Left ventricle myocardium inferior (tissue), 1 donor: Measurements from ENCODE around the gene TOP2A. TPM values are rescaled to one million over a fixed set of nuclear protein-coding genes. Genes with fewer than 3 reads are reported as not detected.

Experiments
- DNase-seq: peaks from one replicate; pipeline ENCODE4 v3.0.0-alpha.2; 2020
- H3K27ac ChIP-seq: fragments of 200-600 bp; replicated peaks from 2 replicates; pipeline ENCODE4 v1.8.0; 2021
- H3K27me3 ChIP-seq: fragments of 200-600 bp; 2 replicates; pipeline ENCODE4 v1.8.0; 2021; ENCODE audit warnings: low read depth
- H3K36me3 ChIP-seq: fragments of 200-600 bp; 2 replicates; pipeline ENCODE4 v1.8.0; 2021
- H3K4me1 ChIP-seq: fragments of 200-600 bp; 2 replicates; pipeline ENCODE4 v1.8.0; 2021
- H3K4me3 ChIP-seq: fragments of 200-600 bp; 2 replicates; pipeline ENCODE4 v1.8.0; 2021; ENCODE audit warnings: mild to moderate bottlenecking, moderate library complexity
- H3K9me3 ChIP-seq: fragments of 200-600 bp; replicated peaks from 2 replicates; pipeline ENCODE4 v1.8.0; 2021
- intact Hi-C: fragments of 100-400 bp; cut with micrococcal nuclease; formaldehyde crosslinking; loops from one replicate; pipeline ENCODE4 v1.11.0; 2022
- total RNA-seq: library from RNA; stranded (reverse); fragmentation: NEBNext Ultra II Directional; extraction: Animal tissue kit (Norgen Biotek cat#: 25700); gene quantifications from one replicate; pipeline ENCODE4 v1.2.1, GENCODE V29; 2021
- TF ChIP-seq, protein P1 (sequence below): fragments of 200-600 bp; IDR thresholded peaks from 2 replicates; pipeline ENCODE4 v1.8.0; 2021; ENCODE audit warnings: antibody characterized with exemption, mild to moderate bottlenecking, borderline replicate concordance
- donor health status: DM: no; HTN: yes; CAD: no; lungs with severe emphysema.

TOP2A gene
- total RNA-seq, 1 donor from 2014 or later = 2.1 TPM

- Histone ChIP-seq H3K27ac (peak overlapping the region; percentile 97), H3K27me3 (no peaks in the 10 kb centered on the region), H3K9me3 (no peaks in the 10 kb centered on the region), H3K4me3 (peak overlapping the region; percentile 78), H3K4me1 (peaks cover 81% of the 10 kb centered on the region), H3K36me3 (peaks cover 56% of the 10 kb centered on the region)
- peak; percentile 58 for DNase-seq
- TF ChIP-seq, protein P1, sequence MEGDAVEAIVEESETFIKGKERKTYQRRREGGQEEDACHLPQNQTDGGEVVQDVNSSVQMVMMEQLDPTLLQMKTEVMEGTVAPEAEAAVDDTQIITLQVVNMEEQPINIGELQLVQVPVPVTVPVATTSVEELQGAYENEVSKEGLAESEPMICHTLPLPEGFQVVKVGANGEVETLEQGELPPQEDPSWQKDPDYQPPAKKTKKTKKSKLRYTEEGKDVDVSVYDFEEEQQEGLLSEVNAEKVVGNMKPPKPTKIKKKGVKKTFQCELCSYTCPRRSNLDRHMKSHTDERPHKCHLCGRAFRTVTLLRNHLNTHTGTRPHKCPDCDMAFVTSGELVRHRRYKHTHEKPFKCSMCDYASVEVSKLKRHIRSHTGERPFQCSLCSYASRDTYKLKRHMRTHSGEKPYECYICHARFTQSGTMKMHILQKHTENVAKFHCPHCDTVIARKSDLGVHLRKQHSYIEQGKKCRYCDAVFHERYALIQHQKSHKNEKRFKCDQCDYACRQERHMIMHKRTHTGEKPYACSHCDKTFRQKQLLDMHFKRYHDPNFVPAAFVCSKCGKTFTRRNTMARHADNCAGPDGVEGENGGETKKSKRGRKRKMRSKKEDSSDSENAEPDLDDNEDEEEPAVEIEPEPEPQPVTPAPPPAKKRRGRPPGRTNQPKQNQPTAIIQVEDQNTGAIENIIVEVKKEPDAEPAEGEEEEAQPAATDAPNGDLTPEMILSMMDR = no peak
- intact Hi-C loops = no loop called here
These were observed 68.2 kb downstream of the TOP2A start for GRCh38 chr17:40349477-40349894.

- Histone ChIP-seq H3K27ac (peak overlapping the region; percentile 97), H3K4me1 (peaks cover 87% of the 10 kb centered on the region), H3K9me3 (no peaks in the 10 kb centered on the region), H3K4me3 (peak overlapping the region; percentile 78), H3K27me3 (no peaks in the 10 kb centered on the region), H3K36me3 (peaks cover 49% of the 10 kb centered on the region)
- intact Hi-C loops = no loop called here
- DNase-seq = peak; percentile 79
- TF ChIP-seq, protein P1 = no peak
These were observed 68.9 kb downstream of the TOP2A start for GRCh38 chr17:40348562-40349476.

- no peaks in the 10 kb centered on the region for H3K27me3 ChIP-seq
- no peak for DNase-seq
- H3K4me1 ChIP-seq = peaks cover 90% of the 10 kb centered on the region
- intact Hi-C loops = no loop called here
- peak overlapping the region; percentile 78 for H3K4me3 ChIP-seq
- TF ChIP-seq, protein P1 = no peak
- H3K36me3 ChIP-seq = peaks cover 42% of the 10 kb centered on the region
- H3K9me3 ChIP-seq = no peaks in the 10 kb centered on the region
- peak overlapping the region; percentile 97 for H3K27ac ChIP-seq
These were observed 69.6 kb downstream of the TOP2A start for GRCh38 chr17:40348136-40348504.

DNA sequence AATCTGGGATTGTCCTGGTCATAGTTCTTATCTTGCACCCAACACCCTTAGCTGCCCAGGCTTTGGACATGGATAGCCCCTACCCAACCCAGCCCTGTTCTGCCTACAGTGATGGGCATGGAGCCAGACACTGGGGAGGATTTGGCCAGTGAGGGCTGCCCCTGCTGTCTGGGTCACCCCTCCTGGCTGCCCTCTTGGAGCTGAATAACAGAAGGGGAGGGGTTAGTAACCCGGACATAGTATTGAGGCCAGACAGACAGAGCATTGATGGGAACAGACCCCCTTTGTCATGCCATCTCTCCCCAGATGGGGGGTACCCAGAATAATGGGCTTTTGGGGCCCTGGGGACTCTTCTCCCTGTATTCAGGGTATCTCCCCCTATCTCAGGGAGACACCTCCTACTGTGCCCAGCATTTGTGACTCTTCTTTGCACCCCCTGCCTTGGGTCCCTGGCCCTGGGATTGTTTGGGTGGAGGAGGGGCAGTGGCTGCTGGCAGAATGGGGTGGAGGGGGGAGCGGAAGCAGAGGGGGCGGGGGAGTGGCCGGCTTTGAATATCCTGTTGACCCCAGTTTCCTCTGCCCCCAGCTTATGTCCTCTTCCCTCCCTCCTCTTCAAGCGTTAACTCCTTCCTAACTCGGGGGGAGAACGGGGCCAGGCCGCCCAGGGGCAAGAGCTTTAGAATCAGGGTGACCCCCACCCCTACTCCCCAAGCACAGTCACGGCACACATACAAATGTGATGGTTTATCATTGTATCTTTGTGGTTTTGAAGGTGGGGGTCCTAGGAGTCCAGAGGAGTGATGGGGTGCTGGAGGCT, 70.2 kb downstream of the TOP2A start:
- DNase-seq = no peak
- peaks cover 95% of the 10 kb centered on the region for H3K4me1 ChIP-seq
- H3K27ac ChIP-seq = peak overlapping the region; percentile 97
- peaks cover 36% of the 10 kb centered on the region for H3K36me3 ChIP-seq
- no peaks in the 10 kb centered on the region for H3K27me3 ChIP-seq
- H3K4me3 ChIP-seq = peak overlapping the region; percentile 78
- no peaks in the 10 kb centered on the region for H3K9me3 ChIP-seq
- intact Hi-C loops = no loop called here
- TF ChIP-seq, protein P1 = no peak

- TF ChIP-seq, protein P1 = no peak
- intact Hi-C loops = no loop called here
- Histone ChIP-seq H3K9me3 (no peaks in the 10 kb centered on the region), H3K4me1 (peaks cover 95% of the 10 kb centered on the region), H3K4me3 (peak overlapping the region; percentile 78), H3K36me3 (peaks cover 28% of the 10 kb centered on the region), H3K27ac (peak overlapping the region; percentile 97), H3K27me3 (no peaks in the 10 kb centered on the region)
- no peak for DNase-seq
These were observed 70.9 kb downstream of the TOP2A start for GRCh38 chr17:40346765-40347158.
